Activated gamma-delta T cell (primary cell): Measurements from ENCODE around the gene PTGDS.

Source experiments
- DNase-seq: peaks from one replicate; lab custom pipeline; 2025; lab: John Stamatoyannopoulos, UW

The PTGDS gene

DNA sequence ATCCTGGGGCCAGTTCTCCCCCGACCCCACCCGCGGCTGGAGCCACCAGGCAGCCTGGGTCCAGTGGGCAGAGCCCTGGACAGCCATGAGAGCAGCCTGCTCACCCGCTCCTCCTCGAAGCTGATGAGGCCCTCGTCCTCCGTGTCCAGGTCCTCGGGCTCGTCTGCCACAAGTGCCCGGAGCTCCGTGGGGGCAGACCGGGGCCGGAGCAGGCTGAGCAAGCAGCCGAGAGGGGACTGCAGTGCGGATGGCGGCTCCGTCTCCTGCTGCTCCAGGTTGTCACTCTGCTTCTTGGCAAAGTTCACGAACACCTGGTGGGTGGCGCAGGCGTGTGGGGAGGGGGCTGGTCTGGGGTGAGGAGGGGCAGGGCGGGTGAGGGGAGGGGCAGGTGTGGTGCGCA lies 31.0 kb downstream of the PTGDS start:
- no peak for DNase-seq

GRCh38 chr9:137009217-137009616 lies 31.9 kb downstream of the PTGDS start:
- no peak for DNase-seq

DNA sequence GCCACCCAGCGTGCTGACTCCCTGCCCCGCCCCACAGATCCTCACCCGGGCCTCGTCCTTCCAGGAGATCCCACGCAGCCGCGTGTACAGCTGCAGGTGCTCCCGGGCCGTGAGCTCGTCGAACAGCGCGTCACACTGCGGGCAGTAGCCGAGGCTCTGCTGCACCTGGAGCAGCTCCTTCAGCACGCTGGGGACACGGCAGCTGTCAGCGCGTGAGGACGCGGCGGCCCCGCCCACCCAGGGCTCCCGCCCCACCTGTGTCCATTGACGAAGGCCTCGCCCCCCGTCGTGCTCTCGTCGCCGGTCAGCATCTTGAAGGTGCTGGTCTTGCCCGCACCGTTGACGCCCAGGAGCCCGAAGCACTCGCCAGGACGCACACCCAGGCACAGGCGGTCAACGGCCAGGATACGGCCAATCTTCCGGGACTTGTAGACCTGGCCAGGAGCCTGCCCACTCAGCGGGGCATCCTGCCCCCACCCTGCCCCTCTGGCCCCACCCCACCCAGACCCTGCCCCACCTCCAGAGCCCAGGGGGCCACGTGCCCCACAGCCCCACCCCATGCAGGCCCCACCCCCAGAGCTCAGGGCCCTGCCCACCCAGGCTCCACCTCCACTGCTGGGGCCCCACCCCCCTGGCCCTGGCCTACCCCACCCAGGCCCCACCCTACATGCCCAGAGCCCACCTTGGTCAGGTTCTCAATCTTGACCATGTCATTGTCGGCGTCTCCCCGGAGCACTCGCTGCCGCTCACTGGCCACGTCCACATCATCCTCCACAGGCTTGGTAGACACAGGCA lies 32.8 kb downstream of the PTGDS start:
- no peak for DNase-seq

DNA sequence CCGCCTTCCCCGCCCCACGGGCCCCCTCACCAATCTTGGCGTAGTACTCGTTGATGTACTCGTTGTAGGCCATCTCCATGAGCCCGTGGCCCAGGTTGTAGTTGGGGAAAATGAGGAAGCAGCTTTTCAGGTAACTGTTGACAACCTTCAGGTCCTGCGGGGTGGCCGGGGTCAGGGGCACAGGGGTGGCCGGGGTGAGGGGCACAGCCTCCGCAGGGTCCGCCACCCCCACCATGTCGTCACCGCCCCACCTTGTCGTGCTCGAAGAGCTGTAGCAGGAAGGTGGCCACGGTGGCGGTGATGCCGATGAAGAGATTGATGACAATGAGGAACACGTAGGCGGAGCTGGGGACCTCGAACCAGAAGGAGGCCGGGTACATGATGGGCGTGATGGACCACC lies 33.9 kb downstream of the PTGDS start:
- DNase-seq = no peak

DNA sequence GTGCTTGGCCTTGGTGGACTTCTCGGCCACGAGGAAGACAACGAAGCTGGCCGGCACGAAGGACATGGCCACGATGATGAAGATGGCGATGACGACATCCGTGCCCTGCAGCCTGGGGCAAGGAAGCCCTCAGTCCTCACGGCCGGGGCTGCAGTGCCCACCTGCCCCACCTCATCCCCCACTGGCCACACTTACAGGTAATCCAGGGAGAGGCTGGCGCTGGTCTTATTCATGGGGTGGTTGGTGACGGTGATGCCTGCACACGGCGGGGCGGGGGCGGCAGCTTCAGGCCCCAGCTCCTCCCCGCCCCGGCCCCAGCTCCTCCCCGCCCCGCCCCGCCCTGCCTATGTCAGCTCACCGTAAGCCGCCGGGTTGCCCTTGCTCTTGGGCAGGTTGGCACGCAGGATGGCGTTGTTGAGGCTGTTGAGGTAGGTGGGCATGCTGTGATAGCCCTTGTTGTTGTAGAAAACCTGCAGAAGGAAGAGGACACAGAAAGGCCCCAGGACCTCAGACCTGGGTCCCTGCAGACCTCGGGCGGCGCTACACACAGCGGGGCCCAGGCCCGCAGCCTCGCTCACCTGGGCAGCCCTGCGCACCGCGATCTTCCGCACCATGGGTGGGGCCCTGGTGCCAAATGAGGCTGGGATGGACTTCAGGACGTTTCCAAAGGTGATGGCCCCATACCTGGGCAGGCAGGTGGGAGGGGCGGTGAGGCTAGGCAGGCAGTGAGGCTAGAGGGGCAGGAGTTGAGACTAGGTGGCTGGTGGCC lies 34.8 kb downstream of the PTGDS start:
- DNase-seq = no peak

GRCh38 chr9:137012694-137013570 lies 35.6 kb downstream of the PTGDS start:
- no peak for DNase-seq

DNA sequence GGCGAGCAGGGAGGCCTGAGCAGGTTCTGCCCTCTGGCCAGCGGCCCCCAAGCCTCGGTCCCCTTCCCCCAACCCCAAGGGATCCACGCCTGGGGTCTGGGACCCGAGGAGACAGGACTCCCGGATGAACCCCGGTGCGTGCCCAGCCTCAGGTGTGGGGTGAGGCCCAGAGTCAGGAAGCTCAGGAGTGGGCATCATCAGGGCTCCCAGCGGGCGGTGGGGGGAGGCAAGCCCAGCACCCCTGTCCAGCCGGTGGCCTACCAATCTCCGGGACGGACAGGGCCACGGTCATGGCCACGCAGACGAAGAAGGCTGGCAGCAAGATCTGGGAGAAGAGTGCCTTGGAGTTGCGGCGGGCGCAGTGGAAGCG lies 36.3 kb downstream of the PTGDS start:
- DNase-seq = no peak

DNA sequence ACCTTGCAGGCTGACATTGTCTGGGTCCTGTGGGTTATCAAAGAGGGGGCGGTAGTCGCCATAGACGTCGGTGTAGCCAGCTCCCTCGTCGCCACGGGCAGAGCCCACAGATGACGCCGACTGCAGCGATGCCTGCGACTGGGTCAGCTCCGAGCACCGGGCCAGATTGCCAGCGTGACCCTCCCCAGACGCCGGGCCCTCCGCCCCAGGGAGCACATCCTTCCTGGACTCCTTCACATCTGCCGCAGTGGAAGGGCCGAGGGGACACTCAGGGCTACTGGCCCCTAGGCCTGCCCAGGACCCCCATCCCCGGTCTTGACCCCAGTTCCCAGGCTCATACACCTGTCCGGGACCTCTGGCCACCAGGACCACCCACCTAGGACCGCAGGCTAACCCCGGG lies 36.9 kb downstream of the PTGDS start:
- no peak for DNase-seq

- DNase-seq = no peak
Observed at GRCh38 chr9:137014776-137015539, 37.7 kb downstream of the PTGDS start.

DNA sequence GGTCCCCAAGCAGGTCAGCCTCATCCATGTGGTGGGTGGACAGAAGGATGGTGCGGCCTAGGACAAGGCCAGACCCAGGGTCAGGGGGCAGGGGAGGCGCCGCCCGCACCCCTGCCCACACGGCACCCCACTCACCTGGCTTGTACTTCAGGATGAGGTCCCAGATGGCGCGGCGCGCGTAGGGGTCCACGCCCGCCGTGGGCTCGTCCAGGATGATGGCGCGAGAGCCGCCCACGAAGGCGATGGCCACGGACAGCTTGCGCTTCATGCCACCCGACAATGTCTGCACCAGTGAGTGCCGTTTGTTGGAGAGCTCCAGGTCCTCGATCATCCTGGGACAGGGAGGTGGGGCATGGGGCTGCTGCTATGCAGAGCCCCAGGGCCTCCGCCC lies 38.2 kb downstream of the PTGDS start:
- DNase-seq = no peak

DNA sequence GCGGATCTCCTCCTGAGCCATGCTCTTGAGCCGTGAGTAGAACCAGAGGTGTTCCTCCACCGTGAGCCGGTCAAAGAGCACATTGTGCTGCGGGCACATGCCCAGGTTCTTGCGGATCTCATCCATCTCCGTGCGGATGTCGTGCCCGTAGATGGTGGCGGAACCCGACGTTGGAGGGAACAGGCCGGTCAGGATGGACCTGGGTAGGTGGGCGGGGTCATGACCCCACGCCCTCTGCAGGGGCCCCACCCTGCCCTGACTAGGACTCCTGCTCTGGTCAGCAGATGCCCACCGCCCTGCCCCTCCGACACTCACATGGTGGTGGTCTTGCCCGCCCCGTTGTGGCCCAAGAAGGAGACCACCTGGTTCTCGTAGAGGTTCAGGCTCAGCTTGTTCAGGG lies 38.7 kb downstream of the PTGDS start:
- DNase-seq = no peak

GRCh38 chr9:137016436-137016835 lies 39.1 kb downstream of the PTGDS start:
- no peak for DNase-seq

GRCh38 chr9:137017071-137017470 lies 39.8 kb downstream of the PTGDS start:
- no peak for DNase-seq

- DNase-seq = no peak
Observed at GRCh38 chr9:137017791-137018497, 40.6 kb downstream of the PTGDS start.

DNA sequence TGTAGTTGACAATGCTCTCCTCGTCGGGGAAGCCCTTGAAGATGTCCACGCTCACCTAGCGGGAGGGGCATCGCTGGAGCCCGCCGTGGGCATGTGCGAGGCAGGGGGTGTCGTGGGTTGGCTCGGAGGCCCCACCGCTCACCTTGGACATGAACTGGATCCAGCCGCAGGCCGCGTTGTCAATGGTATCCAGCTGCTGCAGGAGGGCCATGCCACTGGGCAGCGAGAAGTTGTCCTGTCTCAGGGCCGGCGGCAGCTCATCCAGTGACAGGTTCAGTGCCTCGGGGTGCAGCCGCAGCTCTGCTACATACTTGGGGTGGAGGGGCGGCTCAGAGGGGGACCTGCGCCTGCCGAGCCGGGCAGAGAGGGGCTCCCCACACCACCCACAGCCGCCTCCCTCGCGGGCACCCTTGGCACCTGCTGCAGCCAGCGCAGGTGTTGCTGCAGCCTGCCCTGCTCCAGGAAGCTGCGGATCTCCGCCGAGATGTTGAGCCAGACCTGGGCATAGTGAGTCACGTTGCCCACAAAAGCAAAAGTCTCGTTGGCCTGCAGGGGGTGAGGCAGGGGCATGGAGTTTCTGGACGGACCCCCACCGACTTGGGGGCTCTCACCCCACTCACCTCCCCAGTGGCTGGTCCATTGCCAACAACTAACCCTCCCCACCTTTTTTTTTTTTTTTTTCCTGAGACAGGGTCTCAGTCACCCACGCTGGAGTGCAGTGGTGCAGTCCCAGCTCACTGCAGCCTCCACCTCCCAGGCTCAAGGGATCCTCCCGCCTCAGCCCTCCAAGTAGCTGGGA lies 41.7 kb downstream of the PTGDS start:
- no peak for DNase-seq

- DNase-seq = no peak
Observed at GRCh38 chr9:137019891-137020683, 42.8 kb downstream of the PTGDS start.

GRCh38 chr9:137020771-137021567 lies 43.7 kb downstream of the PTGDS start:
- no peak for DNase-seq

DNA sequence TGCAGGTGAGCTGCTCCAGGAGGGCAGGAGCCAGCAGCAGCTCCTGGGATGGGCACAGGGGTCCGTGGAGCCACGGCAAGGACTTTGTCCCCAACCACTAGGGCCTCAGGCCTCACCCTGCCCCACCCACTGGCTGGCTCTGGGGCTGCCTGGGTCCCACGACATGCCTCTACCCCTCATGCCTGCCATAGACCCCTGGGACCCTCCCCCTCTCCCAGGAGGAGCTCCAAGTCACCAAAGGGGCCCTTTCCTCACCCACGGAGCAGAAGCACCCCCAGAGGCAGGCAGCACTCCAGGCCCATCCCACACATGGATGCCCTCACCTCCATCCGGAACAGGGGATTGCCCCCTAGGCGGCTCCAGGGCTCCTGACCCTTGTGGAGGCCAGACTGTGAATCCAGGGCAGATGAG lies 44.3 kb downstream of the PTGDS start:
- no peak for DNase-seq
